GM21786 (cell line): ENCODE measurements around the gene SGMS1.
"Not testable (repeated sequence)": the region's sequence is repeated elsewhere in the genome, so short reads cannot be mapped to it uniquely, and the experiment has no call there.

Source experiments
- ATAC-seq: cut with Tn5 transposase; IDR thresholded peaks from one replicate; pipeline ENCODE4 v1.9.1; 2021; ENCODE audit not compliant: unreplicated experiment

The SGMS1 gene

DNA sequence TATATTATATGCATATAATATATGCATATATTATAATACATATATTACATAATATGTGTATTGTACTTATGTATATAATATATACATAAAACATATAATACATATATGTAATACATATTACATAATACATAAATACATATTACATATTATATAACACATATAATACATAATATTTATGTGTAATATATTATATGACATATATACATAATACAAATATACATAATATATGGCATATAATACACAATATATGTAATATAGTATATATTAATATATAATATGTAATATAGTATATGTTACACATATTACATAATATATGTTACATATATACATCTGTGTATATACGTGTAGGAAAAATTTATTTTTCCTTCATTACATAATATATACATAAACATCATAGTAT lies 63.4 kb downstream of the SGMS1 start:
- ATAC-seq = no peak

DNA sequence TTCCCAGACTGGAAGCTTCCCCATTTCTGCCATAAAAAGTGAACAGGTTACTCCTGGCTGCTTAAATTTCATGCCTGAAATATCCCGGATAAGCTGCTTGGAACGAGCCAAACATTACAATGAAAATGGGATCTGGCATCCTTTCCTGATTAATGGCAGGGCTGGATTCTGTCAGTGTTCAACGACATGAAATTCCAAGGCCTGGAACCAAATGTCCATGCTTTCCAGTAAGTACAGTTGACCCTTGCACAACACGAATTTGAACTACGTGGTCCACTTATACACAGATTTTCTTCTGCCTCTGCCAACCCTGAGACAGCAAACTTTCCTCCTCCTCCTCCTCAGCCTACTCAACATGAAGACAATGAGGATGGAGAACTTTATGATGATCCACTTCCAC lies 65.4 kb downstream of the SGMS1 start:
- ATAC-seq = no peak

DNA sequence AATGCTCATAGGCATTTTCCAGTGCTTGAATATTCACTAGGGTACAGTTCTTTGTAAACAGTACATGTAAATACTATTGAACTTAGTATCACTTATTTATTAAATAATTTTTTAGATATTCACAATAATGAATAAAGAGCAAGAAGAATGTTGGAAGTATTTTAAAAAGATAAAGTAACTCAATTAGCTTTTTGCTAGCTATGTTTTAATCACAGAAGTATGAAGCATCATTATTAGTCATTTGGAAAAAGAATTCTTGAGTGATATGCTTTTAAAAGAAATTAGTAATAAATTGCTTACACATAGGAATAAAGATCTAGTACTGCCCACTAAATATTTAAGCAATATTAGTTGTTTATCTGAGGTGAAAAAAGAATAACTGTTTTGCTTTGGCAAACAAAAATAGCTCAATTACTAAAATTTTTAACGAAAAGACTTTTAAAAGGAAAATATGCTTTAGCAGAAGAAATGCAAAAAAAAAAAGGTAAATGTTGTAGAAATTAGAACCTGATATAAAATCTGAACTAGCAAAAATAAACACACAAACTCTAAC lies 66.5 kb downstream of the SGMS1 start:
- no peak for ATAC-seq

DNA sequence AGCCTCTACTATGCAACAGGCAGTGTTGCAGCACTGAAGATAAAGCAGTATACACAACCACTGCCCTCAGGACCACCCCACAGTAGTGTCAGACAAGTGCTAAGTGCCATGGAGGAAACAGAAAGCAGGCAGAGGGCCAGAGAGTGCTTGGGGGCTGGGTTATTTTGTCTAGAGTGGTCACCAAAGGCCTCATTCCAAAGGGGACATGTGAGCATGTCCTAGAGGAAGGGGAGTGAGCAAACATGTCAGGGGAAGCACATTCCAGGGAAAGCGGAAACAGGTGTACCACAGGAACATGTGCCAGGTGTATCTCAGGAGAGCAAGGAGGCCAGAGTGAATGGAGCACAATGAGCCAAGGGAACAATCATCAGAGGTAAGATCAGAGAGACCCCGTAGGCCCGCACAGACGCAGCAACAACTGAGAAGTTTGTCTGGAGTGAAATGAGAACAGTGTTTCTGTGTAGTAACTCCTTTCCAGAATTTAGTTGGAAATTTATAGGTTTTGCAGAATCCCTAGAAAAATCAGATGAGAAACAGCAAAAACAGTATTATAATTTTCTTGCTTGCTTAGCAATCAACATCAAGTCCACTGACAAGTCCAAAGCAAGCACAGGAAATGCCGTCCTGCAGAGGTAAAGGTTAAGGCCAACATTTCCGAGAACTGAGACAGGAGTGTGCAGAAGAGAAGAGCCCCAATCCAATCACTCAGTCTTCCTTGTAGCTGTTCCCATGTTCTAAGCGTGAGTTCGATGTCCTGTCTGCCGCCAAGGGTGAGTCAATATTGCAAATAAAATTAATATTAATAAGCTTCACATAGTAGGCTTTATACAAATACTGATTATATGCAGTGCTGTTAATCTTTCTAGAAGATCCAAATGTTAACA lies 67.3 kb downstream of the SGMS1 start:
- ATAC-seq = no peak

DNA sequence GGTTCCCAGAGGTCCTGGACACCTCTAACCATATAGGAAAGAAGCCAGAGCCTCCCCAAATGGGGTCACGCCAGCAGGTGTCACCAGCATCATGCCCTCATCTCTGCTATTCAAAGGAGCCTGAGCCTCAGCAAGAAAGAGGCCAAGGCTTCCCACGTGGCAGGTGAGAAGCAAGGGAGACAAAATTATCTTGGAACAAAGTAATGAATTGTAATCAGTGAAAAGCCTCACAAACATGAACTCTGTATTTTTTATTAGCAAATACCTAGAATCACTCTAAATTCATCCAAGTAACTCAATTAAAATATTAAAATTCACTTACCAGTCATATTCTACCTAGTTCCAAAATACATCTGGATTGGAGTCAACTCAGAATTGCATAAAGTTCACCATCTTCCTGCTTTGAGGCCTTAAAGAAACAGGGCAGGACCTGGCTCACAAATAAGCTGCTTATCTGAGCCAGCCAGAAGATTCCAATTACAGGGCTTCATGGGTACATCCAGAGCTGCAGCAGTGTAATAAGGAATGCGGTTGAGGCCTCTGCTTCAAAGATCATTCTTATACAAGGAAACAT lies 68.7 kb downstream of the SGMS1 start:
- ATAC-seq = no peak

DNA sequence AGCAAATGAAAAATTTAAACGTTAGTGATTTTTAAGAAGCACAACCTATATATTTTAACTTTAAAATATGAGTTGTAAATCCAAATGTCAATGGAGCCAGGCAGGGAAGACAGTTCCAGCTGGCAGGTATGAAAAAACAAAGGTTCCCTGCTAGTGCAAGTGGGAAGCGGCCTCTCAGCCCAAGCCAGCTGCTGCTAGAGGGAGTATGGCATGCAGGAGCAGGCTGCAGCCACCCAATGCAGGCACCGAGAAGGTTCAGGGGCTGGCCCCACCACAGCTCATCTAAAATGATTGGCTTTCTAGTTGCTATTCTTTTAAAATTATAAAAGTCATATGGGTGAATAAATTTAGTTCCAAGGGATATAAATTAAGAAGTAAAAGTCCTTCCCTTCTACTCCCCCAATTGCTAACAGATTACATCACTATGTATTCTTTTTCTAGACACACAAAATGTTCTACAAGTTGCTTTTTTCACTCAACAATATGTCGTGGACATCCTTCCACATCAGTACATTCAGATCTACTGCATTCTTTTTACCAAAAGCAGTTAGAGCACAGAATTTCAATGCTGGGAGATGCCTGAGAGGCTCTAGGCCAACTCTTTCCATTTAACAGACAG lies 69.3 kb downstream of the SGMS1 start:
- no peak for ATAC-seq

DNA sequence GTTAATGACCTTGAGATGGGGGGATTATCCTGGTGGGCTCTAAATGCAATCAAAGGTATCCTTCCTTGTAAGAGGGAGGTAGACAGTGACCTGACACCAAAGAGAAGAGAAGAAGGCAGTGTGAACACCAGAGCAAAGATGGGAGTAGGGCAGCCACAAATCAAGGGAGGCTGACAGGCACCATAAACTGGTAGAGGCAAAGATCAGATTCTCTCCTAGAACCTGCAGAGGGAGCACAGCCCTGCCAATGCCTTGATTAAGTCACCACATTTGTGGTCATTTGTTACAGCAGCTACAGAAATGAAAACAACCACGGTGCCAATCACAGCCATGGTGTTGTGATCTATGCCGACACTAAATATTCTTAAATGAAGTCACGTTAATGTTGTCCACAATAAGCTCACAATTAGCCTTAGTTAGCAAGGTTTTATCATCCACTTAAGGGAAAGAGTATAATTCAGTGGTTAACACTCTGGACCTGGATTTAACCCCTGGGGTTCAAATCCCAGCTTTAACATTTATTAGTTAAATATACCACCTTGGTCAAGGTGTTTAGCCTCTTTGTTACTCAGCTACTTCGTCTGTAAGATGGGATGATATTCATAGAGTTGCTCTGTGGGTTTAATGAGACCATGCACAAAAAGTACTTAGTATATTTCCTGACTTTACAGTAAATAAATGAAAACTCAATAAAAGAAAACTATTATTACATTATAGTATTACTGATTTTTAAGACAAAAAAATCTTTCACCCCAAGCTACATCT lies 70.8 kb downstream of the SGMS1 start:
- no peak for ATAC-seq

DNA sequence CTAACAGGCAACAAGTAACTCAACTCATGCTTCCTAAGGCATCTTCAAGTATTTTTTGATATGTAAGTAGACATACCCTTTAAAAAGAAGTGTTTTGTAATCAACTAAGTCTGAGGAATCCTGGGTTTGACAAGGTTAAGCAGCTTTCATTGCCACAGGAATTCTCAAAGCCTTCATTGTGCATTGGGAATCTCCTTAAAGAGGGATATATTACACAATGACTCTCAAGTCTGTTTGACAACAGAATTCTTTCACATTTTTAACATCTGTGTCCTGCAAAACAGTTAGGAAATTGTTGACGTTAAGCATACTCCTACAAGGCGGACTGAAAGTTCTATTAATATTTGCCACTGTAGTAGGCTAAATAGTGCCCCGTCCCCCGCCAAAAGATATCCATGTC lies 71.4 kb downstream of the SGMS1 start:
- ATAC-seq = no peak

DNA sequence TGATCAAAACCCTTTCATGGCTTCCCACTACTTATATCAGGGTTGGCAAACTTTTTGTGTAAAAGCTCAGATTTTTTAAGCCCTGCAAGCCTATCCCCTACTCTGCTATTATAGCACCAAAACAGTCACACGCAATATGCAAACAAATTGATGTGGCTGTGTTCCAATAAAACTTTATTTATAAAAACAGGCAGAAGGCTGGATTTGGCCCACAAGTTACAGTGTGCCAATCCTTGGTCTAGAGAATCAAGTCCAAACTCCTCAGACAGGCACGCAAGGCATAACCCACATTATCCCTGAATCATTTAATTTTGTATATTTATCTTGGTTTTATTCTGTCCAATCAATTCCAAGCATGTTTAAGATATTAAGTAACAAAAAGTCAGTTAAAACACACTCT lies 71.9 kb downstream of the SGMS1 start:
- ATAC-seq = no peak

DNA sequence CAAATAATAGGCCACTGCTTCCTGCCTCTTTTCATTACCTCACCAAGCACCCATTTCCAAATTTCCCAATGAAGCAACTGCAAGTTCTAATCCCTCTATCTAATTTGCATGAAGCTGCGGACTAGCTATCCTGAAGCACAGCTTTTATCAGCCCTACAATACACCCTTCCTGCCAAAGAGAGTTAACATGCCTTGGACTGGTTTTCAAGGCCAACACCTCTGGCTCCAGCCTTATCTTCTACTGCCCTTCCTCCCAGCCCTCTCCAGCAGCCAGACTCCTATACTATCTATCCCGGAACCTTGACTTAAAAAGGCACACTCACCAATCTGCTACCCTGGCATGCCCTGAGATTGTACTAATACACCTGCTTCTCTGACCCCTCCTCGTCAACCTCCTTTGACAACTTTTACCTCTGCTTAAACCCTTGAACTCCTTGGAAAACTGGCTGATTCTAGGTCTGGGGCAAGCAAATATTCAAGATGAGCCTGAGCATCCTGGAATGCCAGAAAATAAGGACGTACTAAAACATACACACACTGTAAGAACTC lies 73.4 kb downstream of the SGMS1 start:
- ATAC-seq = no peak

DNA sequence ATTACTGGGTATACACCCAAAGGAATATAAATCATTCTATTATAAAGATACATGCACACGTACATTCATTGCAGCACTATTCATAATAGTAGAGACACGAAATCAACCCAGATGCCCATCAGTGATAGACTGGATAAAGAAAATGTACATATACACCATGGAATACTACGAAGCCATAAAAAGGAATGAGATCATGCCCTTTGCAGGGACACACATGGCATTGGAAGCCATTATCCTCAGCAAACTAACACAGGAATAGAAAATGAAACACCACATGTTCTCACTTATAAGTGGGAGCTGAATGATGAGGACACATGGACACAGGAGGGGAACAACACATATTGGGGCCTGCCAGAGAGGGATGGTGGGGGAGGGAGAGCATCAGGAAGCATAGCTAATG lies 74.6 kb downstream of the SGMS1 start:
- not testable (repeated sequence) for ATAC-seq

DNA sequence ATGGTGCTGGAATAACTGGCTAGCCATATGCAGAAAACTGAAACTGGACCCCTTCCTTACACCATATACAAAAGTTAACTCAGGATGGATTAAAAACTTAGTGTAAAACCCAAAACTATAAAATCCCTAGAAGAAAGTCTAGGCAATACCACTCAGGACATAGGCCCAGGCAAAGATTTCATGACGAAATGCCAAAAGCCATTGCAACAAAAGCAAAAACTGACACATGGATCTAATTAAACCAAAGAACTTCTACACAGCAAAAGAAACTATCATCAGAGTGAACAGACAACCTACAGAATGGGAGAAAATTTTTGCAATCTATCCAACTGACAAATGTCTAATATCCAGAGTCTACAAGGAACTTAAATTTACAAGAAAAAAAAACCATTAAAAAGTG lies 75.3 kb downstream of the SGMS1 start:
- not testable (repeated sequence) for ATAC-seq

DNA sequence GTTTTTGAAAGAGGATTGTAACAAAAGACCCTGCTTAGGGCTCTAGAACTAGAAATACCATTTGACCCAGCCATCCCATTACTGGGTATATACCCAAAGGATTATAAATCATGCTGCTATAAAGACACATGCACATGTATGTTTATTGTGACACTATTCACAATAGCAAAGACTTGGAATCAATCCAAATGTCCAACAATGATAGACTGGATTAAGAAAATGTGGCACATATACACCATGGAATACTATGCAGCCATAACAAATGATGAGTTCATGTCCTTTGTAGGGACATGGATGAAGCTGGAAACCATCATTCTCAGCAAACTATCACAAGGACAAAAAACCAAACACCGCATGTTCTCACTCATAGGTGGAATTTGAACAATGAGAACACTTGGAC lies 77.5 kb downstream of the SGMS1 start:
- ATAC-seq = not testable (repeated sequence)

DNA sequence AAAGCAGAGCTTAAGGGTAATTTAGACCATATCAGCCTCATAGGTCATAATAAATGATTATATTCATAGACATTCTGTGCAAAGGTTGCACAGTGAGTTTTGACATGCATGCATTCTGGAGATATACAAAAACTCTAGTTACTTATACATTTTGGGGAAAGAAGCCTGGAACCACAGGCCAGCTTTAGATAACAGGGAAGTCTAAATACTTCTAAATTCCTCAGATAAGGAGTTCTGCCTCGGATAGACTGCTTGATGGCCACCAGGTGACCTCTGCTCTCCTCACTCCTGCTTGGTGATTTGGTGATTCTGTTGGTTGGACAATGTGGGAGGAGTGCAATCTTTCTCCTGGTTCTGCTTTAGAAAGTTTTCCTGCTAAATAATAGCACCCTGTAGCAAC lies 77.9 kb downstream of the SGMS1 start:
- ATAC-seq = no peak

DNA sequence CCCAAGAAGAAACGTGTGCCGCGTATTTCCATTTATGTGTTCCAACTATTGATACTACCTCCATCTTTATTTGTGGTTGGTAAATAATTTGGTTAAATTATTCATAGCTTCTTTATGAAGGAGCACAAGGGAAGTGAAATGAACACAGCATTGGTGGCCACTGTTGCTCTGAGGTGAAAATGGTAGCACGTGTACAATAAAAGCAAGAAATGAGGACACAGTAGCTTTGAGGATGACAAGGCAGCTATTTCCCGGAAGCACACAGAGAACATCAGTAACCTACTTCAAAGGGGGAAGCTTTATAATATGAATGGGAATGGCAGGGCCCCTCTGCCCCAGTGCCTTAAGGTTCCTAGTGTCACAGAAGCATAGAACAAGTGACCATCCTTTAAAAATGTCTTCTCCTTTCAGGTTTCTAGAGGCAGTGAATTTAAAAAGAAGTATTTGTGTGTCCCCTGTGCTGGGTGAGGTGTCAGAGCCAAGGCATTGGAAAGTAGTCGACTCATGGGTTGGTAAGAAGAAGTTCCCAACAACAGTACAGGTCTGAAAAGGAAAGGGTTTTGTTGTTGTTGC lies 78.8 kb downstream of the SGMS1 start:
- no peak for ATAC-seq

DNA sequence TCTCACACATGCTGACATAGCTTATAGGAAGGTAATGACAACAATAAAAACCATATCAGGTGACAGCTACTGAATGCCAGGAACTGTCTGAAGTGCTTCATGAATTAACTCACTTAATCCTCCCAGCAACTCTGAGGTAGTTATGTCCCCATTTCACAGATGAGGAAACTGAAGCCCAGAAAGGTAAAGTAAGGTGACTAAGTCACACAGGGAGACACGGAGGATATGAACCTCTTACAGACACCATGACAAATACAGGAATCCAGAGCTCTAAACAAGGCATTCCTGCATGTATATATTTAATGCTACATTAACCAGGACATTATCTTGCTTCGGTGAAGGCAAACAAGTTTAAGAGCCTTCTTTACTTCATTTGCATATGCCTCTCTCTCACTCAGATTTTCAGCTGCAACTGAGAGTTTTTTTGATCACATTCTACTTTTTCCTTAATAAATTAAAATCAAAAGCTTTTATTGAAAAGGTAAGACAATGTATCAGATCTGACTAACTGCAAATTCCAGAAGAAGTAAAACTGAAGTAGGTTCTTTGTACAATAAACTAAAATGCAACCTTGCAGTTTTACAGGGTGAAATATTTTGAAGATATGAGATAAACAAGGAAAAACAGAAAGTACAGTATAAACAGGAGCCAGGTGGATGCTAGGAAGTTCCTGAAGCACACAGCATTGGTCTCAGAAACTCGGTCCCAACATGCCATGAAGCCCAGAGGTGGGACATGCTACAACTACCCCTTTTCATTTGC lies 79.5 kb downstream of the SGMS1 start:
- ATAC-seq = no peak

DNA sequence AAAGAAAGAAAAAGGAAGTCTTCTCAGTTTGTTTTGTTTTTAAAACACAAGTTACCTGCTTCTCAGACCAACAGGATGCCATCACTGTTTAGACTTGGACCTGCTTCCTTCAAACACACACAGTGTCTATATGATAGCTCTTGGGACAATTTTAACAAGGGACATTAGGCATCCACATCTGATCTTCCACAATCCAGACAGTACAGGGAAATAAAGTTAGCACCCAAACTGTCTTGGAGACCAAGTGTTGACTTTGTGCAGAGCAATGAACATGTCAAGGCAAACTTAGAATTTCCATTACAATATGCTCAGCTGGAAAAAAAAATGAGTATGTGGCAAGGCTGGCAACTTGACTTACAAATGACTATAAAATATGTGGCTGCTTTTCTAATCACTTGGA lies 80.9 kb downstream of the SGMS1 start:
- ATAC-seq = no peak

DNA sequence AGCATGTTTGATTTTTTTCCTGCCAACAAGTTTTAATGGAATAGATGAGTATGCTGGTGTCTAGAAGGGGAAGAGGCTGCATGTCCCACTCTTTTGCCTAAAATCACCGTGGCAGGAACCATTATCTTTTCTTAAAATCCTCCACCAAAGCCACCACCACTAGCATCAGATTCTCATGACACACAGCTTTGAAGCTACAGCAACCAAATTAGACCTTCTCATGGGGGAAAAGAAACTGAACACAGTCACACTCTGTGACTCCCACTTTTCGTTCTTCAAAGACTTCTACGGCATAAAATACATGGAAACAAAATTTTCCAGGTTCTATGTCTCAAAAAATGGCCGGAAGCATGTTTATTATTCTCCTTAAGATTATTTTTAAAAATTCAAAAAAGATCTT lies 81.8 kb downstream of the SGMS1 start:
- ATAC-seq = no peak

DNA sequence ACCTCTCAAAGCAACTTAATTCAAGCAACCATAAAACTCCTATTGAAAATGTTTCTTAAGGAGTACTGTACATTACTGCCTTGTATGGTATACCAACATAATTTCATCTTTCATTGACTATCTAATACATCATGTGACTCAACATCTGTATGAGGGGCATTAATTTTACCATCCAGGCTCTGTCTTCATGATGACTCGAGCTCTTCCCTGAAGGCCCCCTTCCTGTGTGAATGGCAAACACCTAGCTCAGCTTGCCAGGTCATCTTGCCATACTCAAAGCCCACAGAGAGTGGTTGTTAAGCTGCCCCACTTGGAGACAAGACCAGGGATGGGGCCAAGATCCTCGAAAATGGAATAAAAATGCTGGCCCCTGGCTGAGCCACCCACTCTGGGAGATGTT lies 82.4 kb downstream of the SGMS1 start:
- ATAC-seq = no peak

DNA sequence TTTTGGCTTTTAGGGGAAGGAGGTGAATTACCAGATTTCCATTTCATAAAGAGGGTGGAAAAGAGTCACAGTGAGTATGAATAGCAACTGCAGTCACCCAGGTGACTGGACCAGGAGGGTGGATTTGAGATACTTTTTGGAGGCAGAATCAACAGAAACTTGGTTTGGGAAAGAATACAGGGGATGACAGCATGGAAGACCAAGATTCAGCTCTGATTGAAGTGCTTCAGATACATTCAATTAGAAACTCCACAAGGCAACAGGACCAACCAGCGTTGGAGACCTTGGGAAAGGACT lies 83.0 kb downstream of the SGMS1 start:
- peak; percentile 4 for ATAC-seq
